ENCODE results near the gene GIMAP1. TPM values are rescaled to one million over a fixed set of nuclear protein-coding genes. Genes with fewer than 3 reads are reported as not detected.

GIMAP1 gene
- total RNA-seq, 3 donors from 2014 or later: 0.84 to 3.6 (median 2.9) TPM

DNA sequence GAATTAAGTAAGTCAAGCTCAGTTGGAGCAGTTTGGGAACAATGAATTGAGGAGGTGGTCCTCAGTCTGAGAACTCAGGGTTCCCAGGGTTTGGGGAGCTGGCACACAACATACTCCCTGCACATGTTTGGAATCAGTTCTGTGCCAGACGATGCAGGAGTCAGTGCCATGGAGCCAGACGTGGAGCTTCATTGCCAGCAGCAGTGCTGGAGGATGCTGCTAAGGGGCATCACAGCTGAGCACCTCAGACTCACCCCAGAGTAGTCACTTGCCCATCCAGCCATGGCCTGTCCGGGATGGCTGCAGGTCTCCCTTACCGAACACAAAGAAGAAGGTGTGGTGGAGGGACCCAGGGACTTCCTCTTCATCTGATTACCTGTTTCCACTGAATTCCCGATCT is 28.7 kb downstream of the GIMAP1 start:
- ATAC-seq (peak; percentile 5), DNase-seq (no peak)
- Histone ChIP-seq H3K36me3 (ENCODE audit: low read depth) (no peaks in the 10 kb centered on the region), H3K9me3 (no peaks in the 10 kb centered on the region), H3K4me3 (no peak overlapping the region), H3K4me1 (ENCODE audit: low read depth) (no peaks in the 10 kb centered on the region)
- intact Hi-C loops (cut with DNase I, micrococcal nuclease): no loop called here
- no peak for TF ChIP-seq CTCF (IDR thresholded peaks at IDR 0.05)

- no peak overlapping the region for H3K4me3 ChIP-seq
- ATAC-seq (no peak), DNase-seq (no peak)
- intact Hi-C loops (cut with DNase I, micrococcal nuclease): no loop called here
- no peaks in the 10 kb centered on the region for H3K9me3 ChIP-seq
- no peaks in the 10 kb centered on the region for H3K36me3 ChIP-seq (ENCODE audit: low read depth)
- no peaks in the 10 kb centered on the region for H3K4me1 ChIP-seq (ENCODE audit: low read depth)
- no peak for TF ChIP-seq CTCF (IDR thresholded peaks at IDR 0.05)
These were observed 29.5 kb downstream of the GIMAP1 start for GRCh38 chr7:150745876-150746275.

DNA sequence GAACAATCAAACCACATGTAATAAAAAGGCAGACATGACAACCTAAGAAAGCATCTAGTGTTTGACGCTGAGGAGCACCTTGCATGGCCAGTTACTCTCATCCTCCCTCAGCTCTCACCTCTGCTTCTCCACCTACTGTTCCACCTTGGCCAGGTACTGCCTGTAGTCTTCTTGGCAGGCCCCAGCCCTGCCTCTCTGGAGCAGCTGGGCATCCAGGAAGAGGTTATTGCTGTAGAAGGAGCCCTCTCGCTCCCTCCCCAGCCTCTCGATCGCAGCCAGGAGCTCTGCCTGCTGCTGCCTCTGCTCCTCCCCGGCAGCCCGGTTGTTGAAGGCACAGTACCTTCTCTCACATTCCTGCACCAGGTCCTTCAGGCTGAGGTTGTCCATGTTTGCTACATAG is 30.5 kb downstream of the GIMAP1 start:
- DNase-seq: no peak
- ATAC-seq: no peak
- Histone ChIP-seq H3K9me3 (no peaks in the 10 kb centered on the region), H3K4me1 (ENCODE audit: low read depth) (no peaks in the 10 kb centered on the region), H3K36me3 (ENCODE audit: low read depth) (no peaks in the 10 kb centered on the region), H3K4me3 (no peak overlapping the region)
- intact Hi-C loops (cut with DNase I, micrococcal nuclease): no loop called here
- no peak for TF ChIP-seq CTCF (IDR thresholded peaks at IDR 0.05)

DNA sequence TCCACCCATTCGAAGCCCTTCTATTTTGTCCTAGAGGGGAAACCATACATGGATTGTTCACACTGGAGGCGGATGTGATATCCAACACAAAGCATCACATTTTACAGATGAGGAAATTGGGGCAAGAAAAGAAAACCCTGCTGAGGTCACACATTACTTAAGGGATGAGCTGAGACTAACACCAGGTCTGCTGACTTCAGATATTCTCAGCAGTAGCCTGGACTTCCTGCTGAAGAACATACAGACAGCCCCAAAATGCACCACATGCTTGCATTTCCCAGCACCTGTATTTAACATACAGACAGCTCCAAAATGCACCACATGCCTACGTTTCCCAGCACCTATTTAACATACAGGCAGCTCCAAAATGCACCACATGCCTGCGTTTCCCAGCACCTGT is 32.0 kb downstream of the GIMAP1 start:
- H3K36me3 ChIP-seq (ENCODE audit: low read depth): no peaks in the 10 kb centered on the region
- H3K9me3 ChIP-seq: no peaks in the 10 kb centered on the region
- TF ChIP-seq CTCF (IDR thresholded peaks at IDR 0.05): no peak
- intact Hi-C loops (cut with DNase I, micrococcal nuclease): no loop called here
- H3K4me3 ChIP-seq: no peak overlapping the region
- no peaks in the 10 kb centered on the region for H3K4me1 ChIP-seq (ENCODE audit: low read depth)
- DNase-seq (no peak), ATAC-seq (peak; percentile 47)

DNA sequence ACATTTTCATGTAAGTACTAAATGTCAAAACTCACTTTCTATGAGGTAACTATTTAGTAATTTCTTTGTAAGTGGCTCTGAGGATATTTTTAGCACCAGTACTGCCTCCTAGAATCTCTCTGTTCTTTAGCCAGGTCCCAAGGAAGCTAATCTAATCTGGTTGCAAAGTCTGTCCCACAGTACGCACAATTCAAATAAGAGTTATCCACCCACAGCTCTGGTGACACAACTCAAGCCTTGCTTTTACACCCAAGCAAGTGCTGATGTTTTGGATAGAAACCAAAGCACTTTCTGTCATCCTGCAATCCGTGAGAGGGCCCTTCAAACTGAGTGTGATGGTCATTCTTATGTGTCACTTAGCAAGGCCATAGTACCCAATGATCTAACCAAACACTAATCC is 35.3 kb downstream of the GIMAP1 start:
- Histone ChIP-seq H3K4me3 (no peak overlapping the region), H3K36me3 (ENCODE audit: low read depth) (no peaks in the 10 kb centered on the region), H3K4me1 (ENCODE audit: low read depth) (no peaks in the 10 kb centered on the region), H3K9me3 (no peaks in the 10 kb centered on the region)
- DNase-seq (no peak), ATAC-seq (no peak)
- intact Hi-C loops (cut with DNase I, micrococcal nuclease): loop anchor here in 1 of 2 donors (5.0 kb wide), 1 partner anchor 304 kb away; no protein-coding TSS in a partner anchor
- no peak for TF ChIP-seq CTCF (IDR thresholded peaks at IDR 0.05)

- no peaks in the 10 kb centered on the region for H3K36me3 ChIP-seq (ENCODE audit: low read depth)
- H3K9me3 ChIP-seq: no peaks in the 10 kb centered on the region
- H3K4me3 ChIP-seq: no peak overlapping the region
- intact Hi-C loops (cut with DNase I, micrococcal nuclease): loop anchor here in 1 of 2 donors (5.0 kb wide), 1 partner anchor 306 kb away; no protein-coding TSS in a partner anchor
- no peaks in the 10 kb centered on the region for H3K4me1 ChIP-seq (ENCODE audit: low read depth)
- peak in 1 of 3 donors; percentile 29 for DNase-seq
- no peak for ATAC-seq
- no peak for TF ChIP-seq CTCF (IDR thresholded peaks at IDR 0.05)
These were observed 36.8 kb downstream of the GIMAP1 start for GRCh38 chr7:150753239-150753638.

Measured in mucosa of descending colon (tissue), 3 donors.